Thymus (tissue), 11 donors: ENCODE measurements around the gene ADGRG7. TPM values are rescaled to one million over a fixed set of nuclear protein-coding genes. Genes with fewer than 3 reads are reported as not detected.
A peak's percentile ranks its signal among the peaks of the same experiment; 100 is the strongest.

Source experiments
- DNase-seq, 9 donors: peaks; one replicate each; pipeline ENCODE4 v3.0.0-alpha.2; 2013; ENCODE audit warnings: low spot score in 9 of 9, low read depth in 6 of 9, missing footprints in 1 of 9
- H3K27ac ChIP-seq, 2 donors: one replicate each; pipeline ENCODE4 v1.5.1; 2013; ENCODE audit warnings: control low read depth in 1 of 2, low read depth in 1 of 2, low read length in 1 of 2, mild to moderate bottlenecking in 1 of 2, moderate library complexity in 1 of 2
- H3K27me3 ChIP-seq, 2 donors: one replicate each; pipeline ENCODE4 v1.5.1; 2013; ENCODE audit warnings: low read length in 1 of 2; ENCODE audit not compliant: control insufficient read depth in 2 of 2, insufficient read depth in 1 of 2
- H3K36me3 ChIP-seq, 2 donors: one replicate each; pipeline ENCODE4 v1.5.1; 2013; ENCODE audit warnings: low read length in 1 of 2, mild to moderate bottlenecking in 1 of 2, moderate library complexity in 1 of 2; ENCODE audit not compliant: control insufficient read depth in 2 of 2, insufficient read depth in 2 of 2
- H3K4me1 ChIP-seq, 2 donors: one replicate each; pipeline ENCODE4 v1.5.1; 2013; ENCODE audit warnings: low read length in 2 of 2; ENCODE audit not compliant: control insufficient read depth in 2 of 2, insufficient read depth in 2 of 2
- H3K4me3 ChIP-seq, 2 donors: one replicate each; pipeline ENCODE4 v1.5.1; 2013; ENCODE audit warnings: low read length in 2 of 2, control low read depth in 1 of 2, mild to moderate bottlenecking in 1 of 2
- H3K9me3 ChIP-seq, 2 donors: one replicate each; pipeline ENCODE4 v1.5.1; 2013; ENCODE audit warnings: low read length in 1 of 2, mild to moderate bottlenecking in 1 of 2; ENCODE audit not compliant: control insufficient read depth in 2 of 2, insufficient read depth in 1 of 2
- whole genome bisulfite sequencing: extraction: QIAGEN DNeasy Blood & Tissue Kit; methylation state at CpG from one replicate; pipeline ENCODE4 v1.1.7; 2013; 5-methylcytosine and 5-hydroxymethylcytosine counted together
- polyA plus RNA-seq: library from polyadenylated mRNA; stranded (reverse); fragments of 200-250 nt; gene quantifications from one replicate; pipeline ENCODE4 v1.2.3, GENCODE V29; 2013
- total RNA-seq: library from RNA; stranded (reverse); fragments of 120-200 nt; gene quantifications from one replicate; pipeline ENCODE4 v1.2.4, GENCODE V29; 2013
- donor health status: healthy.

ADGRG7 gene
- total and polyA plus RNA-seq, 2 donors = 0.14 to 0.50 TPM

DNA sequence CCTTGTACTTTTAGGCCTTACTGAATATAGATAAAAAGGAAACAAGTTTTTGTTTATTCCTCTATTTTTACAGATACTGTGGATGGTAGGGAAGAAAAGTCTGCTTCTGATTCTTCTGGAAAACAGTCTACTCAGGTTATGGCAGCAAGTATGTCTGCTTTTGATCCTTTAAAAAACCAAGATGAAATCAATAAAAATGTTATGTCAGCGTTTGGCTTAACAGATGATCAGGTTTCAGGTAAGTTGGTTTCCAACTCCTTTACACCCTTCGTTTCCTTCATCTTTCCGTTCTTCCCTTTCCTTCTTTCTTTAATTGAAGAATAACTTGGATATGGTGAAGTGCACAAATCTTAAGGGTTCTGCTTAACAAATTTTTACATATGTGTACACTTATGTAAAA lies 123.0 kb downstream of the ADGRG7 start:
- Histone ChIP-seq H3K36me3 (peaks cover 4 to 56% of the 10 kb centered on the region in 2 donors), H3K27ac (no peak overlapping the region), H3K9me3 (no peaks in the 10 kb centered on the region), H3K4me1 (no peaks in the 10 kb centered on the region), H3K27me3 (no peaks in the 10 kb centered on the region), H3K4me3 (no peak overlapping the region)
- WGBS = 94% methylated on average over 3 of the region's 3 CpGs
- DNase-seq = no peak

DNA sequence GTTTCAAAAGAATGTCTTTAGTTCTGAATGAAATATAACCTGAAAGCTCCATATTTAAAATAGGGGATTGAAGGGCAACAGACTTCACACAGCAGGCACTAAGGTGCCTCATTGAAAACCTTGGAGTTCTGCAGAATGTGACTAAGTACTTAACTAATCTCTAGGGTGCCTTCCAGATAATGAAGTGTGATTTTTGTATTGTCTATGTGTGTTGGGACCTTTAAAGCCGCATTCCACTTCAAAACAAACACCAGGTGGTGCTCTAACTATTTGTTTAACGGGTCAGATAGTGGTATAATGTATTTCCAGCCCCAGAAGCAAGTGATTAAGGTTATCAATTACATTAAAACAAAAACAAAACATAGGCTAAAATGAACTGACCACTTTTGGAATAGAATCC lies 127.9 kb downstream of the ADGRG7 start:
- H3K4me1 ChIP-seq = no peaks in the 10 kb centered on the region
- H3K27me3 ChIP-seq = no peaks in the 10 kb centered on the region
- no peaks in the 10 kb centered on the region for H3K9me3 ChIP-seq
- H3K27ac ChIP-seq = no peak overlapping the region
- peaks cover 10 to 62% of the 10 kb centered on the region in 2 donors for H3K36me3 ChIP-seq
- no peak overlapping the region for H3K4me3 ChIP-seq
- DNase-seq = peak in 2 of 9 donors; percentile 8 to 21
- WGBS = 75% methylated on average over 2 of the region's 2 CpGs

DNA sequence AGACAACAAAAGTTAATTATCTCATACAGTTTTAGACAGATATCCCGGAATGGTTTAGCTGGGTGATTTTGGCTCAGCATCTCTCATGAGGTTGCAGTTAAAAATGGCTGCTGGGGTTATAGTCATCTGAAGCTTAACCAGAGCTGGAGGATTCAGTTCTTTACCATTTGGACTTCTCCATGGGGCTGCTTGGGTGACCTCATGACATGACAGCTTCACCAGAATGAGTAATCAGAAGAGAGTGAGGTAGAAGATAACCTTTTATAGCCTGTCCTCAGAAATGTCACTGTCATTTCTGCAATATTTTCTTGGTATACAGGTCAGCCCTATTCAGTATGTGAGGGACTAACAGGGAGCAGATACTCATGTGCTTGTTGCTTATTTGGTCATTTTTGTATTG lies 130.8 kb downstream of the ADGRG7 start:
- H3K4me3 ChIP-seq = no peak overlapping the region
- 96% methylated on average over 1 of the region's 1 CpG for WGBS
- H3K27ac ChIP-seq = no peak overlapping the region
- no peaks in the 10 kb centered on the region for H3K9me3 ChIP-seq
- DNase-seq = no peak
- no peaks in the 10 kb centered on the region for H3K27me3 ChIP-seq
- H3K36me3 ChIP-seq = peaks cover 10 to 61% of the 10 kb centered on the region in 2 donors
- no peaks in the 10 kb centered on the region for H3K4me1 ChIP-seq

DNA sequence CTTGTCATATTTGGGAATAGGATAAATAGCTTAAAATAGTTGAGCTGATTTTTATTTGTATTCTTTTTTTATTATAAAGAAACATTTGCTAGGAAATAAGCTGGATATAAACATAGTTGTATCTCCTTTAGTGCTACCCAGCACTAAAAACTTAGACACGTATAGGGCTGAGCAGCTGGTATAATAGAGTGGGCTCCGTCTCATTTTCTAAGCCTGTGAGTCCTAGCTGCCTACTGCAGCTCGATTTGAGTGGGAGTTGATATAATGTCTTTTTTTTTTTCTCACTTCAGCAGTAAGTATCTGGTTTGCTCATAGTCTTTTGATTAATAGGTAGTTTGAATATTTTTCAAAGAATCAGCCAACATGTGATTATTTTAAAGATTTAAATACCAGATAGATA lies 134.1 kb downstream of the ADGRG7 start:
- Histone ChIP-seq H3K9me3 (no peaks in the 10 kb centered on the region), H3K27ac (no peak overlapping the region), H3K27me3 (no peaks in the 10 kb centered on the region), H3K4me1 (no peaks in the 10 kb centered on the region), H3K4me3 (no peak overlapping the region), H3K36me3 (peaks cover 6 to 62% of the 10 kb centered on the region in 2 donors)
- DNase-seq = no peak
- WGBS = 95% methylated on average over 3 of the region's 3 CpGs

GRCh38 chr3:100744671-100745070 lies 135.3 kb downstream of the ADGRG7 start:
- no peak for DNase-seq
- Histone ChIP-seq H3K27ac (no peak overlapping the region), H3K27me3 (no peaks in the 10 kb centered on the region), H3K9me3 (no peaks in the 10 kb centered on the region), H3K4me1 (no peaks in the 10 kb centered on the region), H3K36me3 (peaks cover 6 to 69% of the 10 kb centered on the region in 2 donors), H3K4me3 (no peak overlapping the region)
- 100% methylated on average over 2 of the region's 2 CpGs for WGBS

Other genes with a start within 250 kb of the ADGRG7 start
- 37.2 TPM for gene TOMM70, start 208.5 kb upstream of the ADGRG7 start, total RNA-seq
- 24.0 TPM for gene TOMM70, start 208.5 kb upstream of the ADGRG7 start, polyA plus RNA-seq
- gene LNP1, start 208.1 kb upstream of the ADGRG7 start, total RNA-seq = 1.7 TPM
- gene LNP1, start 208.1 kb upstream of the ADGRG7 start, polyA plus RNA-seq = 1.6 TPM
- gene TMEM45A, start 117.0 kb upstream of the ADGRG7 start, total RNA-seq = 2.6 TPM
- gene TMEM45A, start 117.0 kb upstream of the ADGRG7 start, polyA plus RNA-seq = 22.1 TPM
- gene TFG, start 99.9 kb downstream of the ADGRG7 start, total RNA-seq = 23.6 TPM
- gene TFG, start 99.9 kb downstream of the ADGRG7 start, polyA plus RNA-seq = 77.9 TPM